Tibial nerve (tissue), 3 donors: Measurements from ENCODE around the gene WDR87.

Source experiments
- CTCF ChIP-seq, 5 experiments: fragments of 200-600 bp in 3 of 5; fragments of 450-650 bp in 2 of 5; sonication (generic) in 3 of 5; IDR thresholded peaks; one replicate each; pipeline ENCODE4 v1.5.1; 2016 to 2019; ENCODE audit warnings: antibody characterized with exemption in 5 of 5, mild to moderate bottlenecking in 3 of 5, moderate library complexity in 2 of 5
- POLR2A ChIP-seq, 2 donors: fragments of 450-650 bp; IDR thresholded peaks; one replicate each; pipeline ENCODE4 v1.6.1; 2017; ENCODE audit warnings: antibody characterized with exemption in 2 of 2, mild to moderate bottlenecking in 2 of 2, moderate library complexity in 2 of 2

- TF ChIP-seq POLR2A (IDR thresholded peaks at IDR 0.05), result no peak
- TF ChIP-seq CTCF (IDR thresholded peaks at IDR 0.05), result no peak
Observed at GRCh38 chr19:37942516-37942902, 36.1 kb upstream of the WDR87 start.
